ENCODE measurements around the gene DUSP1.

The DUSP1 gene

DNA sequence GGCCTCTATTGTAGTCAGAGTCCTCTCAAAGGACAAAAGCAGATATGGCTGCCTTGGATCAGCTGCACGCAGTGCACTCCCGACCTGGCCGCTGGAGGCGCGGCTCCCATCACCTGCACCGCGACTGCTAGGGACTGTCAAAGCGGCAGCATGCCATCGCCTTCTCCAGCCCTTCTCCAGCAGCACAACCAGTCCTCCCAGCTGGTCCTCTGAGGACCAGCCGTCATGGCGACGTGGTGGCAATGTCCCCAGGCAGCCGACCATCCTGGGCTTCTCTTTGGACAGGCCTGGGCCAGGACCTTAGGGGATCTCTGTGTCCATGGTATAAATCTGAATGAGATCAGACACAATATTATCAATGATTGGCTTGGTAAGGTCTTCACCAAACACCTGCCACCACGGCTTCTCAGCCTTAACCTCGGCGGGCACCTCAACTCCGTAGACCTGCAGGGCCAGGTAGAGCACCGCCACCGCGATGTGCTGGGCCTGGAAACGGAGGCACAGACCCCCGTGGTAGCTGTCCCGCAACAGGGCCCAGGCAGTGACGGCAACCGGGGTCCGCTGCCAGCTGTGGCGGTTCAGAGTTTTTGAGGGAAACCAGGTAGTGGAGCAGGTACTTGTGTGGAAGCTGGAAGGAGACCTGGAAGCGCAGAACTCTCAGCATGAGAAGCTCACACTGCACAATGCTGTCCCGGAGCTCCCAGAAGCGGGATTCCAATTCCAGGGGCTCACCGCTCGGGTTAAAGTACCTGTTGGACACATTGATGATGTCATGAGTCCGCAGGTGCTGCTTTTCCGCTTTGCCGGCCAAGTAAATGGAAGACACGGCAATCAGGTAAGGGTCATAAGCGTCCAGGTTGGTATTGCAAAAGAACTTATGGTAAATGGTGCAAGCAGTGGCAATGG, 8.5 kb downstream of the DUSP1 start:
- no peak for DNase-seq (ENCODE audit: low read depth)

GRCh38 chr5:172760959-172761358, 10.0 kb downstream of the DUSP1 start:
- no peak for DNase-seq (ENCODE audit: low read depth)

DNA sequence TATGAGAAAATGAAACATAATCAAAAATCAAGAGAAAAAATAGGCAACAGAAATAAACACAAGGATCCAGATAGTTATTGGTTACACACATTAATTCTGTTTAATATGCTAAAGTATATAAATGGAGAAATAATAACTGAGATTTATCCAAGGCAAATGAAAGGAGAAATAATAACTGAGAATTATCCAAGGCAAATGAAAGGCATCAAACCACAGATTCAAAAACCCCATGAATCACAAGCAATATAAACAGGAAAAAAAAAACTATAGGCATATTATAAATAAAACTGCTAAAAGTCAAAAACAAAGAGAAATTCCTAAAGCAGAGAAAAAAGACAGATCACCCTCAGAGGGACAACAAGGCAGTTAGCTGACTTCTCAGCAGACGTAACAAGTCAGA, 10.9 kb downstream of the DUSP1 start:
- no peak for DNase-seq (ENCODE audit: low read depth)

GRCh38 chr5:172758834-172759149, 12.2 kb downstream of the DUSP1 start:
- no peak for DNase-seq (ENCODE audit: low read depth)

- peak; percentile 86 for DNase-seq (ENCODE audit: low read depth)
Observed at GRCh38 chr5:172758077-172758833, 12.7 kb downstream of the DUSP1 start.

DNA sequence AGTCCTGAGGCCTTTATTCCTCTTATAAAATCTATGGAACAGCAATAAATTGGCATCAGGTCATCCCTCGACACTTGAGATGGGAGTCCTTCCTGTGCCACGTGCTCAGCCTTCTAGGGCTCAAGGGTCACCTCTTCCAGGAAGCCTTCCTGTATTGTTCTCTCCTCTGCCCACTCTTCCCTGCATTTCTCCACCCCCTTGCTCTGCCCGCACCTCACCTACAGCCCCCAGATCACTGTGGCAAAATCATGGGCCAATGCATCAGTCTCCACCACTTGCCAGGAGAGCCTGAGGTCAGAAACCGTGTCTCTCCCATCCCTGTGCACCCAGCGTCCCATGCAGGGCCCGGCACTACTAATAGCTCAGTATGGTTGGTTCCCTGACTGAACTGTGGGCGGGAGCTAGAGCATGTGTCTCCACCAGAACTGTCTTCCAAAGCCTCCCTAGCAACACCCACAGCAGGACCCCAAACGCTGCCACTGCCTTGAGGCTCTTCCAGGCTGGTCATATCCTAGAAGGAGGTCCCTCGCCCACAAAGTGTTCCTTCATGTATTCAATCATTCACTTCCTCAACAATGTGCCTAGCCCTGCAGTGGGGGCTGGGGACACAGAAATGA, 13.5 kb downstream of the DUSP1 start:
- no peak for DNase-seq (ENCODE audit: low read depth)

DNA sequence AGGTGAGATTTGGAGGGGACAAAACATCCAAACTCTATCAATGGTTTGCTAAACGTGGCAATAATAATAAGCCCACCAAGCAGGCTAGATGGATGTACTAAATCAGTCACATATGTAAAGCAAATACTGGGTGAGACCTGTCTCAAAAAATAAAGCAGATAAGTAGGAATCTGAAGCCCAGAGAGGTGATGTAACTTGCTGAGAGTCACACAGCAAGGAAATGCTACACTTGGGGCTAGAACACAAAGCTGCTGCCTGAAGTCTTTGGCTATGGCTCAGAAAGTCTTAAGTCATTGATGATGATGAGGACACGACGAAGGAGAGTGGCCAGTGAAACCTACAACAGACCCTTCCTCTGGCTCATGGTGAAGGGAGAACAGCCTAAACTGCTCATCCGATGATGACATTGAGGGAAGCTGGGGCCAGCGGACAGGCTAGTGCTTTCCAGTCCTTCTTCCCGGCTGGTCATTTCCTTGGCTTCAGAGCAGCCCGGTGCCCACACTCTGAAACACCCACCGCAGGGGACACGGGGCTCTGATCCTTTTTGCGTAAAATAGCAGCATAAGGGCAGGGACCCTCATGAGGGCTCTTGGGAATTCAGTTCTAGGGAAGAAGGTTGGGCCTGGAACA, 14.1 kb downstream of the DUSP1 start:
- DNase-seq (ENCODE audit: low read depth), result no peak

- DNase-seq (ENCODE audit: low read depth), result no peak
Observed at GRCh38 chr5:172754596-172755356, 16.2 kb downstream of the DUSP1 start.

DNA sequence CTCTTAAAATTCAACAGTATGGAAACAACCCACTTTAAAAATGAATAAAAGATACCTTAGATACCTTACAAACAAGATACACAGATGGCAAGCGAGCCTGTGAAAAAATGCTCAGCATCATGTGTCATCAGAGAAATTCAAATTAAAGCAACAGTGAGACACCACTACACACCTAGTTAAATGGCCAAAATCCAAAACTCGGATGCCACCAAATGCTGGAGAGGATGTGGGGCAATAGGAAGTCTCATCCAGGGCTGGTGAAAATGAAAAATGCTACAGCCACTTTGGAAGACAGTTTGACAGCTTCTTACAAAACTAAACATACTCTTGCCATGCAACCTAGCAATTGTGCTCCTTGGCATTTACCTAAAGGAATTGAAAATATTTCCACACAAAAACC, 17.9 kb downstream of the DUSP1 start:
- no peak for DNase-seq (ENCODE audit: low read depth)

DNA sequence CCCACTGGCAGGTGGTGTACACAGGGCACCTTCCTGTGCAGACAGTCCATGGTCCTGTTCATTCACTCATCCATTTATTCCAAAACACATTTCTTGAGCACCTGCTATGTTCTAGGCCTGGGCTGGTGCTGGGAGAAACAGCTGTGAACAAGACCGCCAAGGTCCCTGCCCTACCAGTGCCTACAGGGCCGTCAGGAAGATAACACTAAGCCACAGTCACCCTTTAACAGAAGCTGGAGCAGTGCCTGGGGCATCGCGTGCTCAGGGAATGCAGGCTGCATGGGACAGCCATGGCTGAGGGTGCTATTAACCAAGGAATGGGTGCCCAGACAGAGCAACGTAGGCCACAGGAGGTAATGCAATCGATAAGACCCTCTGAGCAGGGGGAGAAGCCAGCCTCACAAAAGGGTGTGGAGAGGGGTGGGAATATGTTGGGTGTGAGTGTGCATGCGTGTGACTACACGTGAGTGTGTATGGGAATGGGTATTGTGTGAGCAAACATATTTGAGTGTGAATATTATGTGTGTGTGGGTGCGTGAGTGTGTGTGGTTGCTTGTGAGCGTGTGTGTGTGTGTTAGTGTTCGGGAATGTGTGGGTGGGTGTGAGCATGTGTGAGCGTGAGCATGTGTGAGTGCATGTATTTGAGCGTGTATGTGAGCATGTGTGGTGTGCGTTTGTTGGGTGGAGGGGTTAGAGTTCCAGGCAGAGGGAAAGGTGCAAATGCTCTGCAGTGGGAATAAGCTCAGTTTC, 19.1 kb downstream of the DUSP1 start:
- DNase-seq (ENCODE audit: low read depth), result no peak

- peak; percentile 58 for DNase-seq (ENCODE audit: low read depth)
Observed at GRCh38 chr5:172749881-172750633, 20.9 kb downstream of the DUSP1 start.

GRCh38 chr5:172749076-172749475, 21.9 kb downstream of the DUSP1 start:
- DNase-seq (ENCODE audit: low read depth), result no peak

GRCh38 chr5:172748341-172748843, 22.6 kb downstream of the DUSP1 start:
- no peak for DNase-seq (ENCODE audit: low read depth)

GRCh38 chr5:172747471-172747870, 23.5 kb downstream of the DUSP1 start:
- no peak for DNase-seq (ENCODE audit: low read depth)

DNA sequence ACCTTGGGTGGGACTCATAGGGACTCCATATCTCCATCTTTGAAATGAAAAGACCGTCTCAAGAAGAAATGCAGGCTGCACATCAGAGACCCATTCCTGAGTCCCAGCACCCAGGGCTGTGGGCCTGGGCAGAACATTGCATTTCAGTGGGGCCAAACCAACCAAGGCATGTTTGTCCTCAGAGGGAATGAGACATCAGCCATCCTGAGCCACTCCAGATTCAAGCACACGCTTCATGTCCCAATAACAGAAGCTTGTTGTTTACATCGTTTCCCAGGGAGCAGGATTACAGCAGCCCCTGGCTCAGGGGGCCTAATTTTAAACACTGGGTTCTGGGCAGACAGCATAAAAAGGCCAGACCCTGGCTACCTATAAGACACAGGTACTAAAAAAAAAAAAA, 24.3 kb downstream of the DUSP1 start:
- no peak for DNase-seq (ENCODE audit: low read depth)

- no peak for DNase-seq (ENCODE audit: low read depth)
Observed at GRCh38 chr5:172745838-172746237, 25.2 kb downstream of the DUSP1 start.

GRCh38 chr5:172745406-172745805, 25.6 kb downstream of the DUSP1 start:
- no peak for DNase-seq (ENCODE audit: low read depth)

DNA sequence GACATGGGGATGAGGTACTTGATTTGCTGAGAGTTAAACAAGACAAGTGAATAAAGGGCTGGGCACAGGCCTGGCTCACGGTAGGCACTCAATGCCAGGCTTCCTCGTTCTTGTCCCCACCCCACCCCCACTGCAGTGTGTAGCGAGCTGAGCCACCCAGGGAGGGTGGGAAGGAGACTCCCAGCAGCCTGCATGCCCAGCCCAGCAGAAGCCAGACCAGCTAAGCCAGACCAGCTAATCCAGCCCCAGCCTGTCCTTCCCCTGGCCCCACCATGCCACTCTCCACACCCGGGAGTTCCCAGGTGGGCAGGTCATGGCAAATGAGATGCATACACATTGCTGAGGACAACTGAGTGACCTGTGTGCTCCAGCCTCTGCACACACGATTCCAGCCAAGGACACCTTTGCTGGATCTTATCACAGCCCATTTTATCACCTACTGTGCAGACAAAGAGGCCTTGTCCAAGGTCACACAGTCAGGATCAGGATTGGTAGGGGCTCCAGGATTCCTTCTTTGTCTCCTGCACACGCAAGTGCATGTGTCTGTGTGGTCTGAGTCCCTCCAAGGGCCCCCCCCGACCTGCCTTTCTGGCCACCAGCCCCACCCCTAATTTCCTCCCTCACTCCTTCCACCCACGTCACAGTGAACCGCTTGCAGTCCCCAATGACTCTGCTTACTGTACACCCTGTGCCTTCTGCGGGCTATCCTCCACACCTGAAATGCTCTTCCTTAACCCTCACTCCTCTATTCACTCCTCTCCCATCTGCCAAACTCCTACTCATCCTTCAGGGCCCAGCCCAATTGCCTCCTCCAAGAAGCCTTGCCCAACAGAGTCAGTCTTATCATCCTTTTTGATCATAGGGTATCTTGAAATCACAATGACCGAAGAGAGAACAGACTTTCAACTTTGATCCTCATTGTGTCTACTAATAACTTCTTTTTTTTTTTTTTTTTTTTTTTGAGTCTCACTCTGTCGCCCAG, 26.6 kb downstream of the DUSP1 start:
- no peak for DNase-seq (ENCODE audit: low read depth)
